Stimulated activated CD8-positive, alpha-beta memory T cell treated with anti-CD3 and anti-CD28 coated beads, Interleukin-12 subunit alpha, Interleukin-12 subunit beta, amount 100 ng/mL, for 24 hours (primary cell): ENCODE data around the gene ROS1.
"Not testable (repeated sequence)": the region's sequence is repeated elsewhere in the genome, so short reads cannot be mapped to it uniquely, and the experiment has no call there.

ENCODE experiments used
- DNase-seq: peaks from one replicate; pipeline ENCODE4 v3.0.0-alpha.2; 2020; ENCODE audit errors: extremely low read depth

The ROS1 gene

DNA sequence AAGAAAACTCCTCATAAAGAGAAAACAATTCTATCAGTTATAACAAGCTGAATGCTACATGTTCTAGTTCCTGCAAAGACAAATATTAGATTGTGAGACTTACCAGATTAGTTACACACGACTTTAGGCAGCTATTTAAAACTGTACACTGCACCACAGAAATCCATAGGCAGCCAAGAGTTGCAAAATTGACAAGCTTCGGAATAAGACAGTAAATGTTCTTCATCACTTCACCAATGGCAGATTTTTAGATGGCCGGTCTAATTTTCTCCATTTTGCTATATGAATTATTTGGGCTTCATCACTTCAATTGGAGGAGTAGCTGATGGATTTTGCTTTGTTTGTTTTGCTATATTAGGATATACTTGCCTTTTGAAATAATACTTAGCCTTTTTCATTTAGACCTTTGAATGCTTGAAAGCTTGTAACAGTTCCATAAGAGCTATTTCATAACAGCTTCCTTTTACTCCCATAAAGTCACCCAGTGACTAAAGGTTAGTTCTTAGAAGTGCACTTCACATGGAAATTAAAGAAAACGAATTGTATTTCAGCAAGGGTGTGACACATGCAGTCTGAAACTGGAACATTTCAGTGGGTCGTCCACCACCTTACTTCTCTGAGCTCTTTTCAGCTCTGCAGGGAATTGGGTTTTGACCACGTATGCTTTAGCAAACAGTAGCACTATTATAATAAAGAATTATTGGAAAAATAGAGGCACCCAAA, at the start of gene ROS1:
Gene ROS1 (minus strand): TSS at position 512 of the 723 bp plus-strand sequence. CDS start 286 bp downstream, at position 226.
- DNase-seq: no peak

GRCh38 chr6:117473401-117473800, 47.7 kb upstream of the ROS1 start:
- DNase-seq: no peak

- no peak for DNase-seq
Measured at GRCh38 chr6:117472667-117473066, 46.9 kb upstream of the ROS1 start.

DNA sequence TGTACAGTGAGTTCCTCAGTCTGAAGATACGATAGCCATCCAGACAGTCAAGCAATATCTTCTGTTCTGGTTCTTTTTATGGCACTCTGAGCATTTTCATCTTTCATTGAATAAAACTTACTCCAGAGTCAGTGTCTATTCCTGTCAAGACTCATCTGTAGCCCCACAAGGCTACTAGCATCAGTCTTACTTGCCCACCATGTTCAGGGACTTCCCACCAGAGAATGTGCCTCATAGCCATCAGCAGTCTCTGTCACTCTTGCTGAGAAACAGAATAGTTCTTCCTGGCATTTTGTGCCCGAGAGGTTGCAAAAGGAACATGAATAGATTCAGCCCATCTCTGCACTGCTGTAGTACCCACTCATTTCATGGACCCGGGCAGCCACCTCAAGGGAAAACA, 44.0 kb upstream of the ROS1 start:
- no peak for DNase-seq

- DNase-seq: no peak
Measured at GRCh38 chr6:117469356-117469755, 43.6 kb upstream of the ROS1 start.

DNA sequence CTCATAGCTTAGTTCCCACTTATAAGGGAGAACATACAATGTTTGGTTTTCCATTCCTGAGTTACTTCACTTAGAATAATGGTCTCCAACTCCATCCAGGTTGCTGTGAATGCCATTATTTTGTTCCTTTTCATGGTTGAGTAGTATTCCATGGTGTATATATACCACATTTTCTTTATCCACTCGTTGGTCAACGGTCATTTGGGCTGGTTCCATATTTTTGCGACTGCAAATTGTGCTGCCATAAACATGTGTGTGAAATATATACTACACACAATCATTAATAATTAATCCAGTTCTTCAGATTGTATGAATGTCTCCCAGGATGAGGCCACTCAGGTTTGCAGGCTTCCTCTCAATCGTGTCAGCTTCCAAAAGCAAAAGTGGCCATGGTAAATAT, 42.8 kb upstream of the ROS1 start:
- not testable (repeated sequence) for DNase-seq

- no peak for DNase-seq
Measured at GRCh38 chr6:117467876-117468275, 42.1 kb upstream of the ROS1 start.

- DNase-seq: no peak
Measured at GRCh38 chr6:117465691-117466090, 39.9 kb upstream of the ROS1 start.

- DNase-seq: no peak
Measured at GRCh38 chr6:117464700-117465099, 39.0 kb upstream of the ROS1 start.

DNA sequence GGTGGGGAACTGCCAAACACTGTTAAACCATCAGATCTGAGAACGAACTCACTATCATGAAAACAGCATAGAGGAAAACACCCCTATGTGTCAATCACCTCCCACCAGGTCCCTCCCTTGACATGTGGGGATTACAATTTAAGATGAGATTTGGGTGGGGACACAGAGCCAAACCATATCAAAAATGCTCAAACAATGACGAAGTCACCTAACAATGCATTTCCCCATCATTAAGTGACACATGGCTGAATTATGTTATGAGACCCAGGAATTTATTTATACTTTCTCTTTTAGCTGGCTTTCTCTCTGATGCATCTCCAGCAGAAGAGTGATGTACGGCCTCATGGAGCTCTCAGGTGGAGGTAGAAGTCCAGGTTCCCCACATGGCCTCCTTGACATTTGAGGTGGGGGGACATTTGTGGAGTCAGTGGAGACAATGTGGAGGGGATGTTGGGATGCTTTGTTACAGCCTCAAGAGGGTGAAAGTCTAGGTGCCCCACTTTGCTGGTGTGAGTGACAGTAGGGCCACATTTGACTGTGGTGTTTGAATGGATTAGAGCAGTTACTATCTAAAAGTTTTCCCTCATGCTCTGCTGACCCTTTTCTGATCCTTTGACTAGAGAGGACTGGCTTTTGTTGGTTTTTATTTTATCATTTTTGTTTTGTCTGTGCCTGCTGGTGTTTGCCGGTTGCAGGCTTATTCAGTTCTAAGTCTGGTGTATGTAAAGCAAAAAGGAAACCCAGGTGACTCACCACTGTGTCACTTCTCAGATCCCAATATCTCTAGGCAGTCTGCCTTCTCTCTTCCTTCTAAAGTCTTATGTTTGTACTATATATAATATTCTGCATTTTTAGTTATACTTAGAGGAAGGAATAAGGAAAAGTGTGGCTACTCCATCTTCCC, 38.3 kb upstream of the ROS1 start:
- DNase-seq: no peak

DNA sequence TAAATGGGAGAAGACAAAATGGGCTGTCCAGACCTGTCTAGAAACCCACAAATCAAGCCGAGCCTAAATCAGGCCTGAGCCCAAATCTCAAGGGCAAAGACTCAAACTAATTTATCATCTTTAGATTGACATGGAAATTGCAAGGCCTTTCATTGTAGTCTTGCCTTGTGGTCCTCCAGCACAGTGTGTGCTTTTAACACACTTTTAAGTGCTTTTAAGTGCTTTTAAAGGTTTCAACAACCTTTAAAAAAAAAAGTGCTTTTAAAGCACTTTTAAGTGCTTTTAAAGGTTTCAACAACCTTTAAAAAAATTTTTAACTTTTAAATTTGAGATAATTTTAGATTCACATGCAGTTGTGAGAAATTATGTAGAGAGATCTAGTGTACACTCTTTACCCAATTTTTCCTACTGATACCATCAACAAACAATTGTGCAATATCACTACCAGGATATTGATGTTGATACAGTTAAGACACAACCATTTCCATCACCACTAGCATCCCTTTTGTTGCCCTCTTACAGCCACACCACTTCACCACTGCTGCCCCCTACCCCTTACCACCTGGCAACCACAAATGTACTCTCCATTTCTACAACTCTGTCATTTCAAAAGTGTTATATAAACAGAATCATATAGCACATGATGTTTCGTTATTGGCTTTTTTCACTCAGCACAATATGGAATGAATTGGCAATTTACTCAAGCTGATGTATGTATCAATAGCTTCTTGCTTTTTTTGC, 33.6 kb upstream of the ROS1 start:
- DNase-seq: no peak

DNA sequence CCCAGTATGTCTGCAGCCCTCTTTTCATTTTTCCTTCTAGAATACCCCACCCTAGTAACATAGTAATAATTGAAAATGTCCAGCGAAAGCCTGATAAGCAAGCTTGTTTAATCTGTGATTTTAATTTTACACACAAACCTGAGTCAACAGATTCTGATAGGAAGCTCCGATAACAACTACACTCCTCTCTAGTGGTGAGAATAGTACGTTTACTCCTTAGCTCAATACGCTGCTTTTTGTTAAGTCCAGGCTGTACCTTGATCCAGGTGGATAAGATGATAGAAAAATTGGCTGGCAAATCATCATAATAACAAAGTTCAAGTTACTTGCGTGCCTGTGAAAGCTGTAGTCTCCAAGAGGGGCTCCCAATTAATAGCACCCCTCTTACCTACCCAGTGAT, 31.3 kb upstream of the ROS1 start:
- DNase-seq: no peak

DNA sequence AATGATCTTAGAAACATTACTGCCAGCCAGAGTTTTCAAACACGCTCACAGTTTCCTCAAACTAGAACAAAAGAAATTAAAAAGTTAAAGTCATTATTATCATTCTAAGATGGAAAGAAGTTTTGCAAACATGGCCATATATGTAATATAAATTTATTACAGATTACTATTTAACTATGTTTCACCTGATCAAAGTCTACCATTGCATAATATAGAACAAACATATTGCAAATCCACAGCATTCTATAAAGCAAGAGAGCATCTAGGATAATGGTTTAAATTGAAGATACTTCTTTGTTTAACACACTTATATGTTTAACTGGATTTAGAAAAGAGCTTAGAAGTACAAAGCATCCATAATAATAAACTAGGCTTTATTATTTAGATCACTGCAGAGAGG, 30.5 kb upstream of the ROS1 start:
- no peak for DNase-seq

- no peak for DNase-seq
Measured at GRCh38 chr6:117451671-117452070, 25.9 kb upstream of the ROS1 start.

- no peak for DNase-seq
Measured at GRCh38 chr6:117449549-117450439, 24.1 kb upstream of the ROS1 start.

DNA sequence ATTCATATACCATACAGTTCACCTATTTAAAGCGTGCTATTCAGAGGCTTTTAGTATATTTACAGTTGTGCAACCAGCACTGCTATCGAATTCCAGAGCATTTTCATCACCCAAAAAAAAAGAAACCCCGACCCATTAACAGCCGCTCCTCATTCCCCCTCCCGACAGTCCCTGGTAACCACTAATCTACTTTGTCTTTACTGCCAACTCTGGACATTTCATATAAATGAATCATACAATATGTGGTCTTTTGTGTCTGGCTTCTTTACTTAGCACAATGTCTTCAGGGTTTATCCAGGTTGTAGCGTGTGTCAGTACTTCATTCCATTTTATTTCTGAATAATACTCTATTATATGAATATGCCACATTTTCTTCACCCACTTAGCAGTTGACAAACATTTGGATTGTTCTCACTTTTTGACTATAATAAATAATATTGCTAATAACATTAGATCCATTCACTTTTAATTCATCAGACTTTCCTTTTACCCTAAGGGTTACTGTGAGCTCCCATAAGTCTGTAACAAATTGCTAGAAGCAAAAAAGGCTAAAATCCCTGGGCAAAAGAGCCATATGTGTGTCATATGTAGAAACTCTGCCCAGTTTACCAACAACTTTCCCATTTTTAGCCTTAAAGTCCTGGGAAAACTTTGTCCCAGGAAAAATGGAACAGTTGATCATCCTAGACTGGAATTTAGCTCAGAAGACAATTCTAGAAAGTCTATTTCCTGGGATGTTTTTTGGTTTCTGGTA, 23.2 kb upstream of the ROS1 start:
- DNase-seq: no peak

- no peak for DNase-seq
Measured at GRCh38 chr6:117448011-117448410, 22.3 kb upstream of the ROS1 start.

GRCh38 chr6:117446861-117447260, 21.1 kb upstream of the ROS1 start:
- DNase-seq: no peak

GRCh38 chr6:117444600-117444999, 18.9 kb upstream of the ROS1 start:
- DNase-seq: no peak

DNA sequence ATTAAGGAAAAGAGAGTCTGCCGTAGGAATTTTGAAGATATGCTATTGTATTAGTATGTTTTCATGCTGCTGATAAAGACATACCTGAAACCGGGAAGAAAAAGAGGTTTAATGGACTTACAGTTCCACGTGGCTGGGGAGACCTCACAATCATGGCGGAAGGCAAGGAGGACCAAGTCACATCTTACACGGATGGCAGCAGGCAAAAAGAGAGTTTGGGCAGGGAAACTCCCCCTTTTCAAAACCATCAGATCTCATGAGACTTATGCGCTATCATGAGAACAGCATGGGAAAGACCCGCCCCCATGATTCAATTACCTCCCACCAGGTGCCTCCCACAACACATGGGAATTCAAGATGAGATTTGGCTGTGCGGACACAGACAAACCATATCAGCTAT, 16.6 kb upstream of the ROS1 start:
- not testable (repeated sequence) for DNase-seq

DNA sequence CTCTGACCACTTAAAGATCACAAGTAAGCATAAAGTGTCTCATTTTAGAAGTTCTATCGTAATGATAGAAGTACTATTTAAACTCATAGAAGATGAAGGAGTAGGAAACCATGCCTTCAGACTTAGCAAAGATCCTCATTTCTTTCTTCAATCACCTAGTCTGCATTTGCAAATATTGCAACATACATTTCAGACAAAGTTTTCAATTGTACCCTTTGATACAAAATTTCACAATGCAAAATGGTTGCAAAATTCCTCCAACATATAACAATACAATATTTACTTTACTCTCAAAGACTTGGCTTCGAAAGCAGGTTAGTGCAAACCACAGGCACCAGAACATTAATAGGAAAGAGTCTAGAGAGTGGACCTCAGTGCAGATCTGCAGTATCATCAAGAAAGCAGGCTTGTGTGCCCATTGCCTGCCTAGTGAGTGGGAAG, 16.1 kb upstream of the ROS1 start:
- no peak for DNase-seq
